WTC11 (cell line): ENCODE measurements around the gene ELOVL2. TPM values are rescaled to one million over a fixed set of nuclear protein-coding genes. Genes with fewer than 3 reads are reported as not detected.
A peak's percentile ranks its signal among the peaks of the same experiment; 100 is the strongest.

Source experiments
- ARID4B ChIP-seq: sonication (generic); formaldehyde crosslinking; IDR thresholded peaks from 2 replicates; pipeline ENCODE4 v1.8.0; 2023; ENCODE audit warnings: missing genetic modification reagents, mild to moderate bottlenecking, borderline replicate concordance
- CDX4 ChIP-seq: fragments of 250-450 bp; sonication (Bioruptor Pico); IDR thresholded peaks from 2 replicates; pipeline ENCODE4 v1.9.0; 2021; ENCODE audit warnings: moderate library complexity, mild to moderate bottlenecking, inconsistent platforms, borderline replicate concordance
- E2F5 ChIP-seq: sonication (generic); formaldehyde crosslinking; IDR thresholded peaks from 2 replicates; pipeline ENCODE4 v1.8.1; 2022; ENCODE audit warnings: mild to moderate bottlenecking, moderate library complexity, missing genetic modification reagents
- ELF4 ChIP-seq: sonication (generic); formaldehyde crosslinking; IDR thresholded peaks from 2 replicates; pipeline ENCODE4 v1.8.1; 2022; ENCODE audit warnings: low read depth, mild to moderate bottlenecking, moderate library complexity, missing genetic modification reagents
- FOXJ3 ChIP-seq: sonication (generic); formaldehyde crosslinking; IDR thresholded peaks from 2 replicates; pipeline ENCODE4 v1.9.0; 2021; ENCODE audit warnings: missing genetic modification reagents, mild to moderate bottlenecking, borderline replicate concordance
- GRHL2 ChIP-seq: fragments of 250-450 bp; sonication (Bioruptor Pico); IDR thresholded peaks from 2 replicates; pipeline ENCODE4 v1.8.0; 2022; ENCODE audit warnings: mild to moderate bottlenecking, moderate library complexity; ENCODE audit not compliant: insufficient replicate concordance, severe bottlenecking
- GTF2I ChIP-seq: fragments of 250-450 bp; sonication (Bioruptor Pico); conservative IDR thresholded peaks from 2 replicates; pipeline ENCODE4 v1.4.0; 2021; ENCODE audit warnings: mild to moderate bottlenecking
- MYBL2 ChIP-seq: sonication (generic); formaldehyde crosslinking; IDR thresholded peaks from 2 replicates; pipeline ENCODE4 v1.8.1; 2023; ENCODE audit warnings: mild to moderate bottlenecking, moderate library complexity, missing genetic modification reagents
- NFYB ChIP-seq: sonication (generic); formaldehyde crosslinking; conservative IDR thresholded peaks from 2 replicates; pipeline ENCODE4 v1.8.0; 2022; ENCODE audit warnings: low read depth, missing genetic modification reagents
- SP1 ChIP-seq: sonication (generic); formaldehyde crosslinking; conservative IDR thresholded peaks from 2 replicates; pipeline ENCODE4 v1.8.1; 2022; ENCODE audit warnings: missing genetic modification reagents
- TEAD4 ChIP-seq: sonication (generic); formaldehyde crosslinking; IDR thresholded peaks from 2 replicates; pipeline ENCODE4 v1.8.0; 2022; ENCODE audit warnings: mild to moderate bottlenecking, missing genetic modification reagents
- TP53 ChIP-seq: sonication (generic); formaldehyde crosslinking; IDR thresholded peaks from 2 replicates; pipeline ENCODE4 v1.8.1; 2023; ENCODE audit warnings: mild to moderate bottlenecking, missing genetic modification reagents
- ZBTB21 ChIP-seq: sonication (generic); formaldehyde crosslinking; IDR thresholded peaks from 2 replicates; pipeline ENCODE4 v1.8.1; 2023; ENCODE audit warnings: mild to moderate bottlenecking, missing genetic modification reagents, borderline replicate concordance
- ZNF281 ChIP-seq: sonication (generic); formaldehyde crosslinking; IDR thresholded peaks from 2 replicates; pipeline ENCODE4 v1.8.0; 2023; ENCODE audit warnings: mild to moderate bottlenecking, missing genetic modification reagents
- ZNF416 ChIP-seq: fragments of 250-450 bp; sonication (Bioruptor Pico); IDR thresholded peaks from 2 replicates; pipeline ENCODE4 v1.9.0; 2021; ENCODE audit warnings: mild to moderate bottlenecking, inconsistent platforms
- ZNF423 ChIP-seq: fragments of 250-450 bp; sonication (Bioruptor Pico); IDR thresholded peaks from 2 replicates; pipeline ENCODE4 v2.1.2; 2022; ENCODE audit warnings: mild to moderate bottlenecking, moderate library complexity
- ZSCAN18 ChIP-seq: fragments of 250-450 bp; sonication (Bioruptor Pico); IDR thresholded peaks from 2 replicates; pipeline ENCODE4 v2.1.2; 2022; ENCODE audit warnings: mild to moderate bottlenecking, moderate library complexity
- total RNA-seq: library from RNA; stranded (reverse); gene quantifications from 3 replicates; pipeline ENCODE4 v1.2.3, GENCODE V29; 2021
- TF ChIP-seq, protein P1 (sequence below): sonication (generic); formaldehyde crosslinking; IDR thresholded peaks from 2 replicates; pipeline ENCODE4 v1.8.1; 2022; ENCODE audit warnings: missing genetic modification reagents, borderline replicate concordance
- TF ChIP-seq, protein P2 (sequence below): sonication (generic); formaldehyde crosslinking; IDR thresholded peaks from 2 replicates; pipeline ENCODE4 v1.8.0; 2022; ENCODE audit warnings: mild to moderate bottlenecking, missing genetic modification reagents
- TF ChIP-seq, protein P3 (sequence below): fragments of 250-450 bp; sonication (Bioruptor Pico); IDR thresholded peaks from 2 replicates; pipeline ENCODE4 v1.8.0; 2021; ENCODE audit warnings: mild to moderate bottlenecking
- TF ChIP-seq, protein P4 (sequence below): fragments of 250-450 bp; sonication (Bioruptor Pico); IDR thresholded peaks from 2 replicates; pipeline ENCODE4 v1.9.0; 2021; ENCODE audit warnings: mild to moderate bottlenecking
- TF ChIP-seq, protein P5 (sequence below): sonication (generic); formaldehyde crosslinking; IDR thresholded peaks from 2 replicates; pipeline ENCODE4 v1.8.0; 2023; ENCODE audit warnings: missing genetic modification reagents

The ELOVL2 gene
- total RNA-seq, 1 experiment from 2014 or later: 2.0 TPM

DNA sequence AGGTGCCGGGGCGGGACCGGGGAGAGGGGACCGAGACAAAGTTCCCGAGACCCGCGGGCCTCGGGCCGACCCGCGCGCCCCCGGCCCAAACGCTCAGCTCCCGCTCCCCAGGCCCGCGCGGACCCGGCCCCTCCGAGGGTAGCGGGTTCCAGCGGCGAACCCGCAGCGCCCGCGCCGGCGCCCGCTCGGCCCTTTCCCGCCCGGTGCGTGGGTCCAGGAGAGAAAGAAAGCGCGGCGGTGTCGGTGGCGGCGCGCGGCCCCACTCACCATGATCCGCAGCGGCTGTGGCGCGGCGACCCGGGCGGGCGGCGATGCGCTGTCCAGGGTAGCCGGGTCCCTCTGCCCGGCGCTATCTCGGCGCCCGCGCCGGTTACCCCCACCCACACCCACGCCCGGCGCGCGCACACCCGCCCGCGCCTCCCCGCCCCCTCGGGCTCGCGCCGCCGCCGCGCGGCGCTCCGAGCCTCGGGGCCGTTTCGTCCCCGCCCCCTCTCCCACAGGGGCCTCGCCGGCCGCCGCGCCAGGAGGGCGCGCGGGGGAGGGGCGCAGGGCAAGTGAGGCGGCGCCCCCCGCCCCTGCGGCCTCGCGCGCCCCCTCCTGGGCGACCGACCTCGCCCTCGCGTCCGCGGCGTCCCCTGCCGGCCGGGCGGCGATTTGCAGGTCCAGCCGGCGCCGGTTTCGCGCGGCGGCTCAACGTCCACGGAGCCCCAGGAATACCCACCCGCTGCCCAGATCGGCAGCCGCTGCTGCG lies at the start of gene ELOVL2 (continued):
- TF ChIP-seq, protein P1, sequence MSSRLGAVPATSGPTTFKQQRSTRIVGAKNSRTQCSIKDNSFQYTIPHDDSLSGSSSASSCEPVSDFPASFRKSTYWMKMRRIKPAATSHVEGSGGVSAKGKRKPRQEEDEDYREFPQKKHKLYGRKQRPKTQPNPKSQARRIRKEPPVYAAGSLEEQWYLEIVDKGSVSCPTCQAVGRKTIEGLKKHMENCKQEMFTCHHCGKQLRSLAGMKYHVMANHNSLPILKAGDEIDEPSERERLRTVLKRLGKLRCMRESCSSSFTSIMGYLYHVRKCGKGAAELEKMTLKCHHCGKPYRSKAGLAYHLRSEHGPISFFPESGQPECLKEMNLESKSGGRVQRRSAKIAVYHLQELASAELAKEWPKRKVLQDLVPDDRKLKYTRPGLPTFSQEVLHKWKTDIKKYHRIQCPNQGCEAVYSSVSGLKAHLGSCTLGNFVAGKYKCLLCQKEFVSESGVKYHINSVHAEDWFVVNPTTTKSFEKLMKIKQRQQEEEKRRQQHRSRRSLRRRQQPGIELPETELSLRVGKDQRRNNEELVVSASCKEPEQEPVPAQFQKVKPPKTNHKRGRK (CRISPR knock-in tag): no peak
- TF ChIP-seq SP1 (peak; percentile 48; the same call in 1 of the 2 replicates), ARID4B (CRISPR knock-in tag) (no peak), ZBTB21 (CRISPR knock-in tag) (no peak), CDX4 (CRISPR knock-in tag) (no peak), NFYB (0 out of 2 replicates have a peak, but pooled peaks have one; percentile 15), GTF2I (CRISPR knock-in tag) (no peak), ZNF416 (CRISPR knock-in tag) (peak; percentile 77; the same call in 1 of the 2 replicates), TEAD4 (CRISPR knock-in tag) (no peak), TP53 (CRISPR knock-in tag) (no peak), ELF4 (CRISPR knock-in tag) (no peak), GRHL2 (no peak), E2F5 (CRISPR knock-in tag) (no peak), FOXJ3 (CRISPR knock-in tag) (no peak), ZNF281 (no peak), MYBL2 (CRISPR knock-in tag) (no peak), ZNF423 (peak; percentile 79), ZSCAN18 (CRISPR knock-in tag) (peak; percentile 79; the same call in 1 of the 2 replicates)
- TF ChIP-seq, protein P2, sequence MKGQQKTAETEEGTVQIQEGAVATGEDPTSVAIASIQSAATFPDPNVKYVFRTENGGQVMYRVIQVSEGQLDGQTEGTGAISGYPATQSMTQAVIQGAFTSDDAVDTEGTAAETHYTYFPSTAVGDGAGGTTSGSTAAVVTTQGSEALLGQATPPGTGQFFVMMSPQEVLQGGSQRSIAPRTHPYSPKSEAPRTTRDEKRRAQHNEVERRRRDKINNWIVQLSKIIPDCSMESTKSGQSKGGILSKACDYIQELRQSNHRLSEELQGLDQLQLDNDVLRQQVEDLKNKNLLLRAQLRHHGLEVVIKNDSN: no peak
- TF ChIP-seq, protein P3, sequence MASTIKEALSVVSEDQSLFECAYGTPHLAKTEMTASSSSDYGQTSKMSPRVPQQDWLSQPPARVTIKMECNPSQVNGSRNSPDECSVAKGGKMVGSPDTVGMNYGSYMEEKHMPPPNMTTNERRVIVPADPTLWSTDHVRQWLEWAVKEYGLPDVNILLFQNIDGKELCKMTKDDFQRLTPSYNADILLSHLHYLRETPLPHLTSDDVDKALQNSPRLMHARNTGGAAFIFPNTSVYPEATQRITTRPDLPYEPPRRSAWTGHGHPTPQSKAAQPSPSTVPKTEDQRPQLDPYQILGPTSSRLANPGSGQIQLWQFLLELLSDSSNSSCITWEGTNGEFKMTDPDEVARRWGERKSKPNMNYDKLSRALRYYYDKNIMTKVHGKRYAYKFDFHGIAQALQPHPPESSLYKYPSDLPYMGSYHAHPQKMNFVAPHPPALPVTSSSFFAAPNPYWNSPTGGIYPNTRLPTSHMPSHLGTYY (CRISPR knock-in tag): 0 out of 2 replicates have a peak, but pooled peaks have one; percentile 35
- TF ChIP-seq, protein P4, sequence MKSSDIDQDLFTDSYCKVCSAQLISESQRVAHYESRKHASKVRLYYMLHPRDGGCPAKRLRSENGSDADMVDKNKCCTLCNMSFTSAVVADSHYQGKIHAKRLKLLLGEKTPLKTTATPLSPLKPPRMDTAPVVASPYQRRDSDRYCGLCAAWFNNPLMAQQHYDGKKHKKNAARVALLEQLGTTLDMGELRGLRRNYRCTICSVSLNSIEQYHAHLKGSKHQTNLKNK (CRISPR knock-in tag): no peak
- TF ChIP-seq, protein P5, sequence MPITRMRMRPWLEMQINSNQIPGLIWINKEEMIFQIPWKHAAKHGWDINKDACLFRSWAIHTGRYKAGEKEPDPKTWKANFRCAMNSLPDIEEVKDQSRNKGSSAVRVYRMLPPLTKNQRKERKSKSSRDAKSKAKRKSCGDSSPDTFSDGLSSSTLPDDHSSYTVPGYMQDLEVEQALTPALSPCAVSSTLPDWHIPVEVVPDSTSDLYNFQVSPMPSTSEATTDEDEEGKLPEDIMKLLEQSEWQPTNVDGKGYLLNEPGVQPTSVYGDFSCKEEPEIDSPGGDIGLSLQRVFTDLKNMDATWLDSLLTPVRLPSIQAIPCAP (CRISPR knock-in tag): no peak
